Endothelial cell of hepatic sinusoid (primary cell): ENCODE results near the gene RND1.
"Not testable (repeated sequence)": the region's sequence is repeated elsewhere in the genome, so short reads cannot be mapped to it uniquely, and the experiment has no call there.

Experiments used
- in situ Hi-C: cut with HindIII; loops from 2 replicates; pipeline ENCODE4 v1.10.0; 2017; ENCODE audit warnings: low sequenced_read_pairs

Gene RND1

GRCh38 chr12:48865281-48866051 is at the start of gene RND1:
Gene RND1, minus strand, starts transcription at chr12:48865870. Its CDS starts 103 bp downstream, at chr12:48865767.
- in situ Hi-C loops: no loop called here

DNA sequence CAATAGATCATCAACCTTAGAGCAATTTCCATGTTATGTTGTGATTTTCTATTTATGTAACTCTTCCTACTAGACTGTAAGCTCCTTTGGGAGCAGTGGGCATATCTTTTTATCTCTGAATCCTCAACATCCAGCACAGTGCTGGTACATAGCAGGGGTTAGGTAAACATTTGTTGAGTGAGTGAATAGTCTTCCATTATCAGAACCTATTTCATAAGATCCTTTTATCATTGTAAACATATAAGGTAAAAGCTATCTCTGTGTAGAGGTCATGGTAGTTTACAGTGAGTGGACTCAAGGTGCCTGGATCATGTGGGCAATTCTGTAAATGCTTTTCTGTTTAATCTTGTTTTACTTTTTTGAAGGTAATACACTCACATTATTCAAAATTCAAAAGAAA is 44.5 kb upstream of the RND1 start:
- in situ Hi-C loops: no loop called here

DNA sequence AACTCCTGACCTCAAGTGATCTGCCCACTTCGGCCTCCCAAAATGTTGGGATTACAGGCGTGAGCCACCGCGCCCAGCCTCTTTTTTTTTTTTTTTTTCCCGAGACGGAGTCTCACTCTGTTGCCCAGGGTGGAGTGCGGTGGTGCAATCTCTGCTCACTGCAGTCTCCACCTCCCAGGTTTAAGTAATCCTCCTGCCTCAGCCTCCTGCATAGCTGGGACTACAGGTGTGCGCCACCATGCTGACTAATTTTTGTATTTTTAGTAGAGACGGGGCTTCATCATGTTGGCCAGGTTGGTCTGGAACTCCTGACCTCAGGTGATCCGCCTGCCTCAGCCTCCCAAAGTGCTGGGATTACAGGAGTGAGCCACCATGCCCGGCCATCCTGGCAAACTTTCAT is 44.0 kb upstream of the RND1 start:
- in situ Hi-C loops: not testable (repeated sequence)

- in situ Hi-C loops: no loop called here
These were observed 41.6 kb upstream of the RND1 start for GRCh38 chr12:48907245-48907644.

DNA sequence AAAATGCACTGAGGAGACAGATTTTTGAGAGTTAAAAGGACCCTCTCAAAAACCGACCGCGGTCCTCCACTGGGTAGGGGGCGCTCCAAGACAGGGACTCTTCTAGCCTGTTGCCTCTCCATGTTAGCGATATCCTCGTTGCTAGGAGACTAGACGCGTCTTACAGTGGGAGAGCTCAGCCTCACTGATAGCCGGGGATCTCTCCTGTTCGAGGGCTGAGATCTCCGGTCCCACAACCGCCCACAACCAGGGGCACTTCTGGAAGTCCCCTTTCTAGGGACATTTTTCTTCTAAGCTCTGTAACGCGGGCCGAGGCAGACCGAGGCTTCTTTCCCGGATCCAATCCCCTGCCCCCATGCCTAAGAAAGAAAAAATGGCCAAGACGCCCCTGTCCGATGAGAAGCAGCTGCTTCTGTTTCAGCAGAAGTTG is 38.3 kb upstream of the RND1 start:
- in situ Hi-C loops: no loop called here

GRCh38 chr12:48903363-48903981 is 37.8 kb upstream of the RND1 start:
- in situ Hi-C loops: no loop called here

DNA sequence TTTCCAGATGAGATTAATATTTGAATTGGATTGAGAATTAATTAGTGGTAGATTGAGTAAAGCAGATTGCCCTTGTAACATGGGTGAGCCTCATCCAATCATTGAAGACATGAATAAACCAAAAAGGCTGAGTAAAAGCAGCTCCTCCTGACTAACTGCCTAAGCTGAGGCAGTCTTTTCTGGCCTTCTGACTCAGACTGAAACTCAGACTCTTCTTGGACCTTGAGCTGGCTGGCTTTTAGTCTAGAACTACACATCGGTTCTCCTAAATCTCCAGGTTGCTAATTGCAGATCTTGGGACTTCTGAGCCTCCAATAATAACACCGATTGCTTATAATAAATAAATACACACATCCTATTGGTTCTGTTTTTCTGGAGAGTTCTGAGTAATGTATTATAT is 35.6 kb upstream of the RND1 start:
- in situ Hi-C loops: no loop called here

DNA sequence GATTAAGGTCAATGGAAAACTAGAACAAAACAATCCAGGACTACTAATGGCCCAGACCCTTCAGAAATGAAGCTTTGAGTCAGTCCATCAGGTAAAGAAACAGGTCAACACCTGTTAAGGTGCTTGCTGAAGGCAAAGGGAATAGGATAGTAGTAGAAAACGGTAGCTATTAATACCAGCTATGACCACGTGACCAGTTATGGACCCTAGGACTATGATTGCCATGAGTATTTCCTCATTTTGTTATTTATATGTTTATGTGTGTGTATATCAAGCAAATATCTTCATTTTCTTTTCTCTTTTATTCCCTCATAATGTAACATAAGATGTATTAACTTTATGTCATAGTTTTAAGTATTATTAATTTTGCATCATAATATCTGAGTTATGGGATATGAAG is 34.0 kb upstream of the RND1 start:
- in situ Hi-C loops: no loop called here

DNA sequence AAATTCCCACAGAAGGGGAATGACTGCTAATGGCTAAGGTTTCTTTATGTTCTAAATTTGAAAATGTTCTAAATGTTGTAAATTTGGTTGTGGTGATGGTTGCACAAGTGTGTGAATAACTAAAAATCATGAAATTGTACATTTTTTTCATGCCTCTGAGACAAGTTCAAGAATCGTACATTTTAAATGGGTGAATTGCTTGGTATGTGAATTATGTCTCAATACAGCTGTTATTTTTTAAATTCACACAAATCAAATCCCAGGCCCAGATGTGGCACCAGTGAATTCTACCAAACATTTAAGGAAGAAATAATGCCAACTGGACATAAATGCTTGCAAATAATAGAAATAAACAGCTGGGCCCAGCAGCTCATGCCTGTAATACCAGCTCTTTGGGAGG is 28.6 kb upstream of the RND1 start:
- in situ Hi-C loops: no loop called here

DNA sequence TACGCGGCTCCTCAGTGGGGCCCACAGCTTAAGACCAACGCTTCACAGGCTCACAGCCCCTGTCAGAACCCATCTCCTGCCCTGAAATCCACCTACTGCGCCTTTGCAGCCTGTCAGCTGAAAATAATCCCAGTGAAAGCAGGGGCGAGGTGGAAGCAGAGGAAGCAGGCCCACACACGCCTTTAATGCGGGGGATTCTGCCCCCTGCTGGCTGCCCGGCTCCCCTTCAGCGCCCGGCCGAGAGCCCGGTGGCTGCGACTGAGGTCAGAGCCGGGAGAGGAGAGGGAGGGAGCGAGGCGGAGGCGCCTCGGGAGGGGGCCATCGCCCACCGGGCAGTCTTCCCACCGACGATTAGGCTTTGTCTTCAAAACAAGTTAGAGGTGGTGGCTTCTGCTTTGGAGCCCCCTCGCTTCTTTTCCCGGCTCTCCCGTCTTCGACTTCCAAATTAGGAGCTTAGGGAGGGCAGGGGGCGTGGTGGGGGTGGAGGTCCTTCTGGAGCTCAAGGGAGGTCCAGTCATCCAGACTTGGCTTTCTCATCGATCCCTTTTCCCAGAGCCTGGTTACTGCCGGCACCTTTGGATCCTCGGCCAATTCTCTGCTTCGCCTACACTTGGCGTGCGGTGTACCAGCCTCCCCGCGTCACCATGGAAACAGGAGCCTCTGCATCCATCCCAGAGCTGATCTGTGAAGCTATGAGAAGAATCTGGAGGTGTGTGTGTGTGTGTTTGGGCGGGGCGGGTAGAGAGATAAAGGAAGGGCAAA is 25.2 kb upstream of the RND1 start:
- in situ Hi-C loops: no loop called here

DNA sequence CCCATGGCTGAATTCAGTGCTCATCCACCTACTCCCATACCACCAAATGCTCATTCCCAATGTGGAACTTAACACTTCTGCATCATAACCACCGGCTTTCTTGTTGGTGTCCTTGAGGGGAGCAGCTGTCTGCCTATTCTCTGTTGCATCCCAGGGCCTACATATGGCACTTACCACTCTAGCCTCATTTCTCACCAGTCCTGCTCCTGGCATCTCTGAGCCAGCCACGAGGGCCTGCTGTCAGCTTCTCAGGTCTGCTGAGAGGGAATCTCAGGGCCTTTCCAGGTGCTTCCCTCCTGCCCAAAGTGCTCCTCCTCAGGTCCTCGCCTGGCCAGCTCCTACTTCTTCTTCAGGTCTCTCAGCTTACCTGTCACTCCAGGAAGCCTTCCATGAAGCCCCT is 24.0 kb upstream of the RND1 start:
- in situ Hi-C loops: no loop called here

- in situ Hi-C loops: loop anchor here (5.0 kb wide), 2 partner anchors 36 to 54 kb away; no protein-coding TSS in a partner anchor
These were observed 17.9 kb upstream of the RND1 start for GRCh38 chr12:48883305-48884161.

GRCh38 chr12:48882972-48883304 is 17.3 kb upstream of the RND1 start:
- in situ Hi-C loops: loop anchor here (5.0 kb wide), 2 partner anchors 36 to 54 kb away; no protein-coding TSS in a partner anchor

DNA sequence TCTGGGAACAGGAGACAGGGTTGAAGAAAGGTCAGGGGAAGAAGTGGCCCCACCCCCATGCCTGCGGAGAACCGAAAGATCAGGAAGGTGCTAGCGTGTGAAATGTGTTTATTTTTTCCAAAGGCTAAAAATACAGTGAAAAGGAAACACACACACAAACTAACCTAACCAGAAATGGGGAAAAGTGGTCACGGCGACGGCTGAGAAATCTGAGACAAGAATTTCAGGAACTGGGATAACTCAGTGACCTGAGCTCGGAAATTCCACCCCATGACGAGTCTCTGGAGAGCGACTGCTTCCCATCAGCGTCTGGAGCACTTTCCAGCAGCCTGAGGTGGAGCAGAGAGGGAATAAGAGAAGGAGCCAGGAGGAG is 16.6 kb upstream of the RND1 start:
- in situ Hi-C loops: loop anchor here (5.0 kb wide), 2 partner anchors 35 to 55 kb away; no protein-coding TSS in a partner anchor

DNA sequence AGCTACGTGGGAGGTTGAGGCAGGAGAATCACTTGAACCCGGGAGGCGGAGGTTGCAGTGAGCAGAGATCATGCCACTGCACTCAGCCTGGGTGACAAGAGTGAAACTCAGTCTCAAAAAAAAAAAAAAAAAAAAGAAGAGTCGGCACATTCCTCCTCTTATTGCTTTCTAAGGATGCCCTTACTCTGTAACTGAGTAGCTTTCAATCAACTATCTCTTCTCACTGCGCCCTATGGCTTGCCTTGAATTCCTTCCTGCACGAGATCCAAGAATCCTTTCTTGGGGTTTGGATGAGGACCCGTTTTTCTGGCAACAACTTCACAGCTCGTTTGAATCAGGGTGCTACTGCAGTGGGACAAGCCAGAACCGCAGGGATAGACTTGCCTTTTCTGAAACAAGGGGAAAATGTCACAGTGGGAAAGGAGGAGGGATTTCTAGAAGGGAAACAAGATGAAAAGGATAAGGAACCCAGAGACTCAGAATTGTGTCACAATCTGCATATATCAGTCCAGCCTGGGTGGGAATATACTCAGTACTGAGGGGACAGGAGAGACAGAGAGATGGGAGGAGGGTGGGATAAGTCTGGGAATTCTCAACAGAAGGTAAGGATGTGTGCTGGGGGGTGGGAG is 16.1 kb upstream of the RND1 start:
- in situ Hi-C loops: loop anchor here (5.0 kb wide), 2 partner anchors 34 to 56 kb away; no protein-coding TSS in a partner anchor

DNA sequence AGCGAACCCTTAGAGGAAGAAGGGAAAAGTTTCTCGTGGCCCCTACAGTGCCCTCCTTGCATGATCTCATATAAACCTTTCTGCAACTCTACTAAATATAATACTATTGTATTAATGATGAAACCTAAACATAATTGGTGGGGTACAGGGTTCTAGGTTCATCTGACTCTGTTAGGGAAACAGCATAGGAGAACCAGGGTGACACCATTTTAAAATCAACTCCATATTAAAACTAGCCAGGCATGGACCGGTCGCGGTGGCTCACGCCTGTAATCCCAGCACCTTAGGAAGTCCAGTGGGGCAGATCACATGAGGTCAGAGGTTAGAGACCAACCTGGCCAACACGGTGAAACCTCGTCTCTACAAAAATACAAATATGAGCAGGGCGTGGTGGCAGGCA is 15.0 kb upstream of the RND1 start:
- in situ Hi-C loops: loop anchor here (5.0 kb wide), 2 partner anchors 33 to 57 kb away; no protein-coding TSS in a partner anchor

DNA sequence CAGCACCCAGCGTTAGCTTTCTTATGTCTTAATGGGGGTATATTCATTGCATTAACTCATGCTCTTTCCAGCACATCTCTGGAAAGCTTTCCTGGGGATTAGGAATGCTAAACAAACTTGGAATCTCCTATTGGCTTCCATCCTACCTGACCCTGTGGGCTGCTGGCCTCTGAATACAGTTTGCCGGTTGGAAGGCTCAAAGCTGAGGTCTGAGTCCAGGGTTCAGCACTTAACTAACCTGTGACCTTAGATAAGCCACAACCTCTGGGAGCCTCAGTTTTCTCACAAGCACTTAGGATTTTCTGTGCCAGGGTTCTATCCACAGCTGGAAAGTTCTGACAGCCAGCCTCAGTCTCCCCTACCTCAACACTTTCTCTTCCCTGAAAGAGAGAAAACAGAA is 12.9 kb upstream of the RND1 start:
- in situ Hi-C loops: no loop called here

DNA sequence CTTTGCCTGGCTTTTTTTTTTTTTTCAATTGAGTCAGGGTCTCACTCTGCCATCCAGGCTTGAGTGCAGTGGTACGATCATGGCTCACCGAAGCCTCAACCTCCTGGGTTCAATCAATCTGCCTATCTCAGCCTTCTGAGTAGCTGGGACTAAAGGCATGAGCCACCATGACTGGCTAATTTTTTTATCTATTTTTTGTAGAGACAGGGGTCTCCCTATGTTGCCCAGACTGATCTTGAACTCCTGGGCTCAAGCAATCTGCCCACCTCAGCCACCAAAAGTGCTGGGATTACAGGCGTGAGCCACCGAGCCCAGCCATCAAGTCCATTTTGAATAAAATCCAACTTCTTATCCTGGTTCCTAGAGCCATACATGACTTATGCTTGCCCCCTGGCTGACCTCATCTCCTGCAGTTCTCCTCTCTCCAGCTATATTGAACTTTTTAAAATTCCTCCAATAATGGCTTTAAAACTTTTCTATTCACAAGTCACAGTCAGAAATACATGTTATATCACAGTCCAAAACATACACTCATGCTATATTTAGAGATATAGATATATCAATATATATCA is 10.4 kb upstream of the RND1 start:
- in situ Hi-C loops: no loop called here

DNA sequence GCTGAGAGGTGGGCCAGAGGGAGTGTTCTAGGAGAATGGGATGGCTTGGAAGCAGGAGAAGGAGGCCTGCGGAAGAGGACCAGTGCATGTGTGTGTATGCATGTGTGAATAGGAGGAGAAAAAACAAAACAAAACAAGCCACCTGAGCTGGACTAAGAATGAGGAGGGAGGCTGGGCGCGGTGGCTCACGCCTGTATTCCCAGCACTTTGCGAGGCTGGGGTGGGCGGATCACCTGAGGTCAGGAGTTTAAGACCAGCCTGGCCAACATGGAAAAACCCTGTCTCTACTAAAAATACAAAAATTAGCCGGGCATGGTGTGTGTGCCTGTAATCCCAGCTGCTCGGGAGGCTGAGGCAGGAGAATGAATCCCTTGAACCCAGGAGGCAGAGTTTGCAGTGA is 7.9 kb upstream of the RND1 start:
- in situ Hi-C loops: not testable (repeated sequence)

- in situ Hi-C loops: no loop called here
These were observed 7.4 kb upstream of the RND1 start for GRCh38 chr12:48873096-48873495.
